GM12878 (cell line): ENCODE measurements around the gene FFAR3. TPM values are rescaled to one million over a fixed set of nuclear protein-coding genes. Genes with fewer than 3 reads are reported as not detected.

ENCODE experiments used
- ASH2L ChIP-seq: fragments of 300-600, 200-600 bp; sonication (generic); IDR thresholded peaks from 2 replicates; pipeline ENCODE4 v1.6.1; 2017; ENCODE audit warnings: low read depth, mild to moderate bottlenecking, borderline replicate concordance
- FOS ChIP-seq: IDR thresholded peaks from 3 replicates; pipeline ENCODE4 v1.6.1; 2011; ENCODE audit warnings: borderline replicate concordance; ENCODE audit not compliant: insufficient read length; ENCODE audit errors: extremely low read depth
- FOXM1 ChIP-seq: IDR thresholded peaks from 2 replicates; pipeline ENCODE4 v1.6.1; 2012; ENCODE audit warnings: low read depth, mild to moderate bottlenecking, inconsistent platforms, low read length, moderate library complexity
- HCFC1 ChIP-seq: fragments of 150-350 bp; IDR thresholded peaks from 2 replicates; pipeline ENCODE4 v1.6.1; 2014; ENCODE audit warnings: low read length
- JUNB ChIP-seq: IDR thresholded peaks from 2 replicates; pipeline ENCODE4 v1.6.1; 2016; ENCODE audit warnings: antibody characterized with exemption, mild to moderate bottlenecking
- KAT2A ChIP-seq: conservative IDR thresholded peaks from 2 replicates; pipeline ENCODE4 v1.6.1; 2011; ENCODE audit warnings: low read depth, low read length; ENCODE audit not compliant: control insufficient read depth
- MTA2 ChIP-seq: fragments of 450-650 bp; IDR thresholded peaks from 2 replicates; pipeline ENCODE4 v1.6.1; 2016; ENCODE audit warnings: low read depth, mild to moderate bottlenecking, moderate library complexity
- NFYB ChIP-seq: IDR thresholded peaks from 2 replicates; pipeline ENCODE4 v1.6.1; 2011; ENCODE audit warnings: low read depth, mild to moderate bottlenecking, low read length, improper control_type of control experiment, moderate library complexity; ENCODE audit not compliant: insufficient read depth
- NR2C2 ChIP-seq: IDR thresholded peaks from 2 replicates; pipeline ENCODE4 v1.6.1; 2011; ENCODE audit warnings: borderline replicate concordance, low read depth; ENCODE audit not compliant: control insufficient read depth, insufficient read length
- PML ChIP-seq: IDR thresholded peaks from 2 replicates; pipeline ENCODE4 v1.6.1; 2012; ENCODE audit warnings: low read length, inconsistent platforms
- SMAD1 ChIP-seq: fragments of 450-650 bp; IDR thresholded peaks from 2 replicates; pipeline ENCODE4 v1.6.1; 2018; ENCODE audit warnings: mild to moderate bottlenecking, low read depth; ENCODE audit not compliant: partially characterized antibody
- SMARCA5 ChIP-seq: fragments of 450-650 bp; IDR thresholded peaks from 2 replicates; pipeline ENCODE4 v1.6.1; 2017; ENCODE audit warnings: mild to moderate bottlenecking
- ZBED1 ChIP-seq: IDR thresholded peaks from 2 replicates; pipeline ENCODE4 v1.6.1; 2016; ENCODE audit warnings: borderline replicate concordance
- ZBTB40 ChIP-seq: fragments of 450-650 bp; IDR thresholded peaks from 2 replicates; pipeline ENCODE4 v1.6.1; 2016; ENCODE audit warnings: mild to moderate bottlenecking, moderate library complexity, borderline replicate concordance
- ZNF217 ChIP-seq: fragments of 450-650 bp; IDR thresholded peaks from 2 replicates; pipeline ENCODE4 v1.6.1; 2017; ENCODE audit warnings: antibody characterized with exemption, mild to moderate bottlenecking
- ZNF24 ChIP-seq: fragments of 450-650 bp; IDR thresholded peaks from 2 replicates; pipeline ENCODE4 v1.6.1; 2017; ENCODE audit warnings: antibody characterized with exemption, mild to moderate bottlenecking
- ZSCAN29 ChIP-seq: fragments of 450-650 bp; IDR thresholded peaks from 2 replicates; pipeline ENCODE4 v1.6.1; 2017; ENCODE audit warnings: mild to moderate bottlenecking, moderate library complexity
- polyA plus RNA-seq, 11 experiments: library from polyadenylated mRNA; depleted of rRNA in 4 of 11; unstranded in 6 of 11; stranded (reverse) in 5 of 11; fragments of >200 nt; fragmentation: Nextera tagmentation in 4 of 11; fragmentation: Illumina TruSeq in 1 of 11; extraction: Ambion mirVana in 4 of 11; extraction: Trizol in 1 of 11; gene quantifications; 1 replicate in 1 of 11; 2 replicates in 10 of 11; pipeline versions ENCODE4 v1.2.1 to v1.2.3, GENCODE V29; 2011 to 2016; ENCODE audit warnings: inconsistent platforms in 2 of 11, missing spikeins in 2 of 11, low read depth in 1 of 11
- total RNA-seq, 4 experiments: library from RNA; depleted of rRNA in 3 of 4; stranded (reverse); fragments of >200 nt in 3 of 4; fragmentation: Illumina TruSeq in 1 of 4; extraction: Trizol in 1 of 4; gene quantifications; 2 replicates each; pipeline versions ENCODE4 v1.2.1 to v1.2.3, GENCODE V29; 2013 to 2021
- TF ChIP-seq, protein P1 (sequence below): fragments of 450-650 bp; formaldehyde crosslinking; IDR thresholded peaks from 2 replicates; pipeline ENCODE4 v1.5.0; 2022; ENCODE audit warnings: mild to moderate bottlenecking, missing genetic modification characterization
- TF ChIP-seq, protein P2 (sequence below), 3 experiments: IDR thresholded peaks in 2 of 3; conservative IDR thresholded peaks in 1 of 3; 2 replicates each; pipeline ENCODE4 v1.5.1; 2011; ENCODE audit warnings: low read depth in 3 of 3, low read length in 3 of 3, mild to moderate bottlenecking in 3 of 3, control low read depth in 2 of 3, moderate library complexity in 2 of 3, inconsistent platforms in 1 of 3, mixed read lengths in 1 of 3; ENCODE audit not compliant: control insufficient read depth in 2 of 3, insufficient read depth in 1 of 3; ENCODE audit errors: extremely low read depth in 1 of 3
- TF ChIP-seq, protein P3 (sequence below): IDR thresholded peaks from 2 replicates; pipeline ENCODE4 v1.6.1; 2011; ENCODE audit warnings: mild to moderate bottlenecking, low read depth, low read length, moderate library complexity; ENCODE audit not compliant: insufficient replicate concordance

FFAR3 gene
- total and polyA plus RNA-seq, 10 of the 15 experiments (the other 5 are each of a cell fraction or from before 2014, with no cell fraction given): 0.15 to 0.18 TPM; not detected in 8

DNA sequence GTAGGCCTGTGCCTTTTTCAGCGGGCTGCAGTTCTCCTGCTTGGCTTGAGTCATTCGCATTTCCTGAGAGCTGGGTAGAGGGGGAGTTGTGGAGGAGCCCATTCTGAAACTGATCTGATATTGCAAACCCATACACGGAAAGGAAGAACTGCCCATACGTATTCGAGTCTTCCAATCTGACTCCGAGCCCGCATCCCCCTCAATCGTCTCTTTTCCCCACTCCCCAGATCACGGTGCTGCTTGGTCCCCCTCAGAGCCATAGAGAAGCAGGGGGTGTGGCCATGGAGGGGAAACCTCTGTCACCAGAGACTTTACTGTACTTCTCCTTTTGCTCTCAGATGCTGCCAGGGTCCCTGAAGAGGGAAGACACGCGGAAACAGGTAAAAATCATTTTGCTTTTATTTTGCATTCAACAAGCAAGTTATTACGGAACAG, 29.4 kb upstream of the FFAR3 start, which contains the start of gene CD22 (continued):
- TF ChIP-seq ZBTB40 (no peak), PML (peak; percentile 98), MTA2 (peak; percentile 57; the same call in 1 of the 2 replicates), SMARCA5 (0 out of 2 replicates have a peak, but pooled peaks have one; percentile 12), ASH2L (no peak), ZSCAN29 (no peak), ZNF217 (no peak), ZNF24 (0 out of 2 replicates have a peak, but pooled peaks have one; percentile 22), SMAD1 (peak; percentile 88), NR2C2 (no peak), FOS (no peak), KAT2A (no peak), HCFC1 (no peak), FOXM1 (no peak), JUNB (0 out of 2 replicates have a peak, but pooled peaks have one; percentile 33), NFYB (0 out of 2 replicates have a peak, but pooled peaks have one; percentile 17), ZBED1 (peak; percentile 64; the same call in 1 of the 2 replicates)
- TF ChIP-seq, protein P1, sequence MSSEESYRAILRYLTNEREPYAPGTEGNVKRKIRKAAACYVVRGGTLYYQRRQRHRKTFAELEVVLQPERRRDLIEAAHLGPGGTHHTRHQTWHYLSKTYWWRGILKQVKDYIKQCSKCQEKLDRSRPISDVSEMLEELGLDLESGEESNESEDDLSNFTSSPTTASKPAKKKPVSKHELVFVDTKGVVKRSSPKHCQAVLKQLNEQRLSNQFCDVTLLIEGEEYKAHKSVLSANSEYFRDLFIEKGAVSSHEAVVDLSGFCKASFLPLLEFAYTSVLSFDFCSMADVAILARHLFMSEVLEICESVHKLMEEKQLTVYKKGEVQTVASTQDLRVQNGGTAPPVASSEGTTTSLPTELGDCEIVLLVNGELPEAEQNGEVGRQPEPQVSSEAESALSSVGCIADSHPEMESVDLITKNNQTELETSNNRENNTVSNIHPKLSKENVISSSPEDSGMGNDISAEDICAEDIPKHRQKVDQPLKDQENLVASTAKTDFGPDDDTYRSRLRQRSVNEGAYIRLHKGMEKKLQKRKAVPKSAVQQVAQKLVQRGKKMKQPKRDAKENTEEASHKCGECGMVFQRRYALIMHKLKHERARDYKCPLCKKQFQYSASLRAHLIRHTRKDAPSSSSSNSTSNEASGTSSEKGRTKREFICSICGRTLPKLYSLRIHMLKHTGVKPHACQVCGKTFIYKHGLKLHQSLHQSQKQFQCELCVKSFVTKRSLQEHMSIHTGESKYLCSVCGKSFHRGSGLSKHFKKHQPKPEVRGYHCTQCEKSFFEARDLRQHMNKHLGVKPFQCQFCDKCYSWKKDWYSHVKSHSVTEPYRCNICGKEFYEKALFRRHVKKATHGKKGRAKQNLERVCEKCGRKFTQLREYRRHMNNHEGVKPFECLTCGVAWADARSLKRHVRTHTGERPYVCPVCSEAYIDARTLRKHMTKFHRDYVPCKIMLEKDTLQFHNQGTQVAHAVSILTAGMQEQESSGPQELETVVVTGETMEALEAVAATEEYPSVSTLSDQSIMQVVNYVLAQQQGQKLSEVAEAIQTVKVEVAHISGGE: no peak
- TF ChIP-seq, protein P2, sequence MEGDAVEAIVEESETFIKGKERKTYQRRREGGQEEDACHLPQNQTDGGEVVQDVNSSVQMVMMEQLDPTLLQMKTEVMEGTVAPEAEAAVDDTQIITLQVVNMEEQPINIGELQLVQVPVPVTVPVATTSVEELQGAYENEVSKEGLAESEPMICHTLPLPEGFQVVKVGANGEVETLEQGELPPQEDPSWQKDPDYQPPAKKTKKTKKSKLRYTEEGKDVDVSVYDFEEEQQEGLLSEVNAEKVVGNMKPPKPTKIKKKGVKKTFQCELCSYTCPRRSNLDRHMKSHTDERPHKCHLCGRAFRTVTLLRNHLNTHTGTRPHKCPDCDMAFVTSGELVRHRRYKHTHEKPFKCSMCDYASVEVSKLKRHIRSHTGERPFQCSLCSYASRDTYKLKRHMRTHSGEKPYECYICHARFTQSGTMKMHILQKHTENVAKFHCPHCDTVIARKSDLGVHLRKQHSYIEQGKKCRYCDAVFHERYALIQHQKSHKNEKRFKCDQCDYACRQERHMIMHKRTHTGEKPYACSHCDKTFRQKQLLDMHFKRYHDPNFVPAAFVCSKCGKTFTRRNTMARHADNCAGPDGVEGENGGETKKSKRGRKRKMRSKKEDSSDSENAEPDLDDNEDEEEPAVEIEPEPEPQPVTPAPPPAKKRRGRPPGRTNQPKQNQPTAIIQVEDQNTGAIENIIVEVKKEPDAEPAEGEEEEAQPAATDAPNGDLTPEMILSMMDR (IDR thresholded peaks at IDR 0.05 in 2 of 3, conservative IDR thresholded peaks at IDR 0.05 in 1 of 3; ENCODE audit: control insufficient read depth in 2 of 3, extremely low read depth in 1 of 3, insufficient read depth in 1 of 3, low read depth in 3 of 3, low read length in 3 of 3): no peak
- TF ChIP-seq, protein P3, sequence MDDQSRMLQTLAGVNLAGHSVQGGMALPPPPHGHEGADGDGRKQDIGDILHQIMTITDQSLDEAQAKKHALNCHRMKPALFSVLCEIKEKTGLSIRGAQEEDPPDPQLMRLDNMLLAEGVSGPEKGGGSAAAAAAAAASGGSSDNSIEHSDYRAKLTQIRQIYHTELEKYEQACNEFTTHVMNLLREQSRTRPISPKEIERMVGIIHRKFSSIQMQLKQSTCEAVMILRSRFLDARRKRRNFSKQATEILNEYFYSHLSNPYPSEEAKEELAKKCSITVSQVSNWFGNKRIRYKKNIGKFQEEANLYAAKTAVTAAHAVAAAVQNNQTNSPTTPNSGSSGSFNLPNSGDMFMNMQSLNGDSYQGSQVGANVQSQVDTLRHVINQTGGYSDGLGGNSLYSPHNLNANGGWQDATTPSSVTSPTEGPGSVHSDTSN: no peak
